Endometrial microvascular endothelial cells (primary cell): ENCODE results near the gene C6orf163. TPM values are rescaled to one million over a fixed set of nuclear protein-coding genes. Genes with fewer than 3 reads are reported as not detected.

Source experiments
- in situ Hi-C: cut with HindIII; loops from 2 replicates; pipeline ENCODE4 v1.10.0; 2017; ENCODE audit warnings: low sequenced_read_pairs, low pct_unique_long_range_greater_than_20kb; ENCODE audit errors: inconsistent ontology term
- total RNA-seq: library from RNA; depleted of rRNA; stranded (reverse); fragments of >200 nt; gene quantifications from one replicate; pipeline ENCODE4 v1.2.3, GENCODE V29; 2015; ENCODE audit errors: inconsistent ontology term

C6orf163 gene
- total RNA-seq, 1 donor from 2014 or later = 0.19 TPM

- in situ Hi-C loops = no loop called here
Measured at GRCh38 chr6:87397656-87398055, 53.0 kb downstream of the C6orf163 start.

DNA sequence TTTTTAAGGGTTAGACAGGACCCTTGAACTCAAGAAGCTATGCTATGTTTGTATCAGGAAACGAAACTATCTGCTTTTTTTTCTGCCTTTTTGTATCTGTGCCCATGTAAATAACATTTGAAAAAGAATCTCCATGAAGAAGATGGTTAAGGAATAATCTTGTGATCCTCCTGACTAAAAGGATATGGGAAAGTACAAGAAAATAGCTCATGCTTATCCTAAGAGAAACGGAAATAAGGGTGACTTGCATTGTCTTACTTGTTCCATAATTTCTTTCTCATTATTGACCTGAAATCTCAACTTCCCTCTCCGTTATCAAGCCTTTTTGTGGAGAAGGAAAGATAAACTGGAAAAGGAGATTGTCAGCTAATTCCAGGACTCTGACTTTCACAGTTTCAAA lies 57.2 kb downstream of the C6orf163 start:
- in situ Hi-C loops = loop anchor here (25.0 kb wide), 1 partner anchor 210 kb away; no protein-coding TSS in a partner anchor

- in situ Hi-C loops = loop anchor here (25.0 kb wide), 1 partner anchor 205 kb away; no protein-coding TSS in a partner anchor
Measured at GRCh38 chr6:87407561-87407900, 62.9 kb downstream of the C6orf163 start.

DNA sequence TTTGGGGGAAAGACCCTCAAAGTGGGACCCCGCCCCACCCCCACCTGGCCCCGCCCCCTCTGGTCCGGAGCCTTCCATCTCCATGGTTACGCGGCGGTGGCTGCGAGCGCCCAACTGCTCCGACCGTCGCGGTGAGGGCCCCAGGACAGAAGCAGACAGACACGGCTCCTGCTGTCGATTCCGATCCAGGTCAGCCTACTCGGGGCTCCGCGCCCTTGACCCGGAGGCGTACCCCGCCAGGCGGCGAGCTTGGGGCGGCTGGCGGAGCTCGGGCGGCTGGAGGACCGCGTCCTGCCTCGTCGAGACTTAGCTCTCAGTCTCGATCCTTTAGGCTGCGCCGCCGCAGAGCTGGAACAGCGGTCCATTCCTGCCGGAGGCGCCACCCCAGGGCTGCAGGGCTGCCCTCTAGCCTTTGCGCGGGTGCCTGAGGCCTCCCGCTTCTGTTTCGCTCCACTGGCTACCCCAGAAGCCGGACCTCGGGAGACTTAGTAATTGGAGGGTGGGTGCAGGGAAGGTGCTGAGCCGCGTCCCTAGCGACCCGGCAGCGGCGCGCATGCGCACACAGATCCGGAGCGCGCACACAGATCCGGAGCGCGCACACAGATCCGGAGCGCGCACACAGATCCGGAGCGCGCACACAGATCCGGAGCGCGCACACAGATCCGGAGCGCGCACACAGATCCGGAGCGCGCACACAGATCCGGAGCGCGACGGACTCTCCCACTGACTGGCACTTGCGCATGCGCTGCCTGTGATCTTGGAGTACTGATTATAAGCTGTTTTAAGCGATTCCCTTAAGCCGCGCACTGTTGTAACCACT lies 63.5 kb downstream of the C6orf163 start, which contains the start of gene CFAP206:
Gene CFAP206, plus strand, starts transcription at position 72 of the 820 bp plus-strand sequence. CDS start 1,868 bp downstream, outside the sequence.
- in situ Hi-C loops = loop anchor here (25.0 kb wide), 1 partner anchor 204 kb away; no protein-coding TSS in a partner anchor

DNA sequence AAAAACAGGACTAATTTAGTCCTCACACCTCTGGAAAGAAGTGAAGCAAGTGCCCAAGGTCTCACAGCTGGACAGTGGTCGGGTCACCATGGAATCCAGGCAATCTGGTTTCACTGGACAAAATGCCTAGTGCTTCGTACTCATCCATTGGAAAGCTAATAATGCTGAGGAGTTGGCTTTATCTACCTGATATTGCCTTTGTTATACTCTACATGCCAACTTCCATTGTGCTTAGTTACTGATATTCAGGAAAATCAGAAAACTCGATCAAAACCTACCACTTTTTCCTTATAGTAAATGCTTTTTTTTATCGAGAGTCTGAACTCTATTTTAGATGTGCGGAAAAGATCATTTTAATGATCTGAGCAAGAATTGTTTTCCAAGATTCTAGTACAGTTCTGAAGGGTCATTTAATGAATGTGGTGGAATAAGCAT lies 64.1 kb downstream of the C6orf163 start:
- in situ Hi-C loops = loop anchor here (25.0 kb wide), 1 partner anchor 204 kb away; no protein-coding TSS in a partner anchor

Other genes with a start within 250 kb of the C6orf163 start
- not detected for gene CGA, start 249.7 kb upstream of the C6orf163 start, total RNA-seq
- 5.9 TPM for gene ZNF292, start 189.2 kb upstream of the C6orf163 start, total RNA-seq
- gene SMIM8, start 22.2 kb upstream of the C6orf163 start, total RNA-seq = 2.7 TPM
- not detected for gene GJB7, start 15.5 kb upstream of the C6orf163 start, total RNA-seq
- not detected for gene CFAP206, start 63.2 kb downstream of the C6orf163 start, total RNA-seq
- 11.9 TPM for gene SLC35A1, start 128.2 kb downstream of the C6orf163 start, total RNA-seq
- gene RARS2, start 245.2 kb downstream of the C6orf163 start, total RNA-seq = 26.7 TPM
- 21.6 TPM for gene ORC3, start 245.3 kb downstream of the C6orf163 start, total RNA-seq